Ovary (tissue), 9 donors: ENCODE measurements around the gene HLX. TPM values are rescaled to one million over a fixed set of nuclear protein-coding genes. Genes with fewer than 3 reads are reported as not detected.

Experiments used
- DNase-seq, 5 donors: peaks; one replicate each; pipeline ENCODE4 v3.0.0-alpha.2; 2019 to 2020
- H3K27ac ChIP-seq, 2 donors: fragments of 200-600 bp; one replicate each; pipeline versions ENCODE4 v1.5.1 to v1.8.0; 2019 to 2022
- H3K27me3 ChIP-seq: fragments of 200-600 bp; one replicate; pipeline ENCODE4 v1.8.0; 2022
- H3K36me3 ChIP-seq: fragments of 200-600 bp; sonication (generic); one replicate; pipeline ENCODE4 v1.5.1; 2019
- H3K4me1 ChIP-seq: one replicate; pipeline ENCODE4 v1.8.1; 2013; ENCODE audit warnings: mild to moderate bottlenecking, moderate library complexity; ENCODE audit not compliant: insufficient read depth
- H3K4me3 ChIP-seq: fragments of 200-600 bp; sonication (generic); one replicate; pipeline ENCODE4 v1.5.1; 2017
- H3K9me3 ChIP-seq, 2 donors: fragments of 200-600 bp in 1 of 2; sonication (generic) in 1 of 2; one replicate each; pipeline versions ENCODE4 v1.5.1 to v1.8.1; 2013 to 2019; ENCODE audit warnings: mild to moderate bottlenecking in 1 of 2, moderate library complexity in 1 of 2
- CTCF ChIP-seq, 3 donors: fragments of 450-650 bp in 2 of 3; fragments of 200-600 bp in 1 of 3; IDR thresholded peaks; one replicate each; pipeline versions ENCODE4 v1.5.1 to v1.8.0; 2016 to 2022; ENCODE audit warnings: antibody characterized with exemption in 3 of 3, mild to moderate bottlenecking in 1 of 3
- EP300 ChIP-seq: sonication (generic); formaldehyde crosslinking; IDR thresholded peaks from one replicate; pipeline ENCODE4 v1.6.1; 2017; ENCODE audit warnings: antibody characterized with exemption
- POLR2A ChIP-seq: fragments of 450-650 bp; IDR thresholded peaks from one replicate; pipeline ENCODE4 v1.6.1; 2017; ENCODE audit warnings: antibody characterized with exemption, mild to moderate bottlenecking, moderate library complexity
- WGBS, 3 donors: extraction: QIAGEN DNeasy Blood & Tissue Kit in 1 of 3; methylation state at CpG; one replicate each; pipeline versions ENCODE4 v1.1.5 to v1.1.7; 2013 to 2017; 5-methylcytosine and 5-hydroxymethylcytosine counted together
- intact Hi-C, 4 donors: fragments of 100-400 bp; cut with DNase I; formaldehyde crosslinking; loops; one replicate each; pipeline versions ENCODE4 v1.11.0 to v1.15.1; 2022 to 2023
- polyA plus RNA-seq, 2 donors: library from polyadenylated mRNA; stranded (reverse); fragments of 200-250 nt in 1 of 2; fragments of 350-450 nt in 1 of 2; fragmentation: Illumina TruSeq in 1 of 2; extraction: RNeasy Lipid Tissue Mini Kit (QIAGEN cat#74804) in 1 of 2; gene quantifications; one replicate each; pipeline ENCODE4 v1.2.3, GENCODE V29; 2013 to 2014
- total RNA-seq, 7 donors: library from RNA; depleted of rRNA in 2 of 7; stranded (reverse); fragments of >200 nt in 2 of 7; fragmentation: NEBNext Ultra II Directional in 3 of 7; extraction: Animal tissue kit (Norgen Biotek cat#: 25700) in 3 of 7; gene quantifications; one replicate each; pipeline versions ENCODE4 v1.1.0 to v1.2.4, GENCODE V29; 2016 to 2023
- donor health status: DM: no; HTN: no; CAD: no; lungs with moderate emphysema.
- donor health status: DM: no; HTN: no; CAD: no.
- donor health status: Bipolar disorder and iron deficiency.
- donor health status: DM: yes; HTN: yes; CAD: no.
- donor health status: DM: no; HTN: no; CAD: no.
- donor health status: DM: yes; HTN: yes; CAD: no.

HLX gene
- total and polyA plus RNA-seq, 9 donors: 2.1 to 9.4 (median 3.5) TPM

- WGBS, 3 donors: 47 to 63% (median 55%) methylated on average over 42 to 59 of the region's 59 CpGs
- H3K9me3 ChIP-seq: no peaks in the 10 kb centered on the region
- intact Hi-C loops: no loop called here
- H3K27ac ChIP-seq: no peak overlapping the region
- peak in 1 of 5 donors; percentile 57 for DNase-seq
- TF ChIP-seq POLR2A (no peak), CTCF (IDR thresholded peaks at IDR 0.05) (no peak), EP300 (no peak)
- H3K36me3 ChIP-seq: no peaks in the 10 kb centered on the region
- H3K27me3 ChIP-seq: peaks cover 4% of the 10 kb centered on the region
- H3K4me1 ChIP-seq: peaks cover 2% of the 10 kb centered on the region
- no peak overlapping the region for H3K4me3 ChIP-seq
Measured at GRCh38 chr1:220884109-220884980, 5.1 kb downstream of the HLX start.

- intact Hi-C loops: no loop called here
- 79 to 86% (median 80%) methylated on average over 19 of the region's 19 CpGs for WGBS, 3 donors
- no peaks in the 10 kb centered on the region for H3K4me1 ChIP-seq
- no peak for DNase-seq
- no peak overlapping the region for H3K27ac ChIP-seq
- H3K27me3 ChIP-seq: peaks cover 7% of the 10 kb centered on the region
- H3K9me3 ChIP-seq: no peaks in the 10 kb centered on the region
- no peak overlapping the region for H3K4me3 ChIP-seq
- H3K36me3 ChIP-seq: no peaks in the 10 kb centered on the region
- TF ChIP-seq EP300: no peak
Measured at GRCh38 chr1:220884981-220885918, 6.0 kb downstream of the HLX start.

- Histone ChIP-seq H3K9me3 (no peaks in the 10 kb centered on the region), H3K36me3 (no peaks in the 10 kb centered on the region), H3K4me1 (no peaks in the 10 kb centered on the region), H3K4me3 (no peak overlapping the region), H3K27ac (no peak overlapping the region), H3K27me3 (peaks cover 7% of the 10 kb centered on the region)
- no peak for DNase-seq
- WGBS, 3 donors: 84 to 88% (median 87%) methylated on average over 3 of the region's 3 CpGs
- intact Hi-C loops: no loop called here
- TF ChIP-seq POLR2A (no peak), EP300 (no peak), CTCF (IDR thresholded peaks at IDR 0.05) (no peak)
Measured at GRCh38 chr1:220885971-220886370, 6.7 kb downstream of the HLX start.

- H3K9me3 ChIP-seq: no peaks in the 10 kb centered on the region
- H3K4me3 ChIP-seq: no peak overlapping the region
- no peak overlapping the region for H3K27ac ChIP-seq
- H3K36me3 ChIP-seq: no peaks in the 10 kb centered on the region
- intact Hi-C loops: no loop called here
- peaks cover 7% of the 10 kb centered on the region for H3K27me3 ChIP-seq
- WGBS, 3 donors: 62 to 70% (median 70%) methylated on average over 26 of the region's 26 CpGs
- DNase-seq: no peak
- TF ChIP-seq CTCF (IDR thresholded peaks at IDR 0.05) (no peak), EP300 (no peak), POLR2A (no peak)
- no peaks in the 10 kb centered on the region for H3K4me1 ChIP-seq
Measured at GRCh38 chr1:220886470-220887201, 7.4 kb downstream of the HLX start.
